IPS DF 4.7 (cell line): ENCODE results near the gene HS6ST1.

ENCODE experiments used
- DNase-seq: peaks from one replicate; pipeline ENCODE4 v3.0.0-alpha.2; 2013; ENCODE audit warnings: low spot score; ENCODE audit errors: extremely low read depth

HS6ST1 gene

GRCh38 chr2:128311216-128311754, 7.4 kb downstream of the HS6ST1 start:
- no peak for DNase-seq

GRCh38 chr2:128310761-128311160, 7.9 kb downstream of the HS6ST1 start:
- DNase-seq: no peak

GRCh38 chr2:128310094-128310716, 8.5 kb downstream of the HS6ST1 start:
- DNase-seq: no peak

- no peak for DNase-seq
Measured at GRCh38 chr2:128309280-128310093, 9.2 kb downstream of the HS6ST1 start.

- no peak for DNase-seq
Measured at GRCh38 chr2:128308889-128309279, 9.8 kb downstream of the HS6ST1 start.

GRCh38 chr2:128308284-128308731, 10.4 kb downstream of the HS6ST1 start:
- no peak for DNase-seq

GRCh38 chr2:128307595-128307994, 11.1 kb downstream of the HS6ST1 start:
- no peak for DNase-seq

- no peak for DNase-seq
Measured at GRCh38 chr2:128306931-128307460, 11.7 kb downstream of the HS6ST1 start.

GRCh38 chr2:128306081-128306930, 12.4 kb downstream of the HS6ST1 start:
- no peak for DNase-seq

- DNase-seq: no peak
Measured at GRCh38 chr2:128305555-128306080, 13.1 kb downstream of the HS6ST1 start.

GRCh38 chr2:128304715-128305554, 13.7 kb downstream of the HS6ST1 start:
- no peak for DNase-seq

GRCh38 chr2:128304330-128304714, 14.3 kb downstream of the HS6ST1 start:
- no peak for DNase-seq

GRCh38 chr2:128303911-128304310, 14.8 kb downstream of the HS6ST1 start:
- DNase-seq: no peak

- DNase-seq: no peak
Measured at GRCh38 chr2:128303095-128303791, 15.4 kb downstream of the HS6ST1 start.

- no peak for DNase-seq
Measured at GRCh38 chr2:128302744-128303067, 16.0 kb downstream of the HS6ST1 start.

- no peak for DNase-seq
Measured at GRCh38 chr2:128302011-128302743, 16.5 kb downstream of the HS6ST1 start.

GRCh38 chr2:128301501-128301966, 17.1 kb downstream of the HS6ST1 start:
- no peak for DNase-seq

GRCh38 chr2:128301021-128301420, 17.6 kb downstream of the HS6ST1 start:
- DNase-seq: no peak
